ENCODE results near the gene VAV1. TPM values are rescaled to one million over a fixed set of nuclear protein-coding genes. Genes with fewer than 3 reads are reported as not detected.

The VAV1 gene
- total and polyA plus RNA-seq, 2 experiments from 2014 or later = 0.82 to 1.8 TPM

- TF ChIP-seq, protein P1, sequence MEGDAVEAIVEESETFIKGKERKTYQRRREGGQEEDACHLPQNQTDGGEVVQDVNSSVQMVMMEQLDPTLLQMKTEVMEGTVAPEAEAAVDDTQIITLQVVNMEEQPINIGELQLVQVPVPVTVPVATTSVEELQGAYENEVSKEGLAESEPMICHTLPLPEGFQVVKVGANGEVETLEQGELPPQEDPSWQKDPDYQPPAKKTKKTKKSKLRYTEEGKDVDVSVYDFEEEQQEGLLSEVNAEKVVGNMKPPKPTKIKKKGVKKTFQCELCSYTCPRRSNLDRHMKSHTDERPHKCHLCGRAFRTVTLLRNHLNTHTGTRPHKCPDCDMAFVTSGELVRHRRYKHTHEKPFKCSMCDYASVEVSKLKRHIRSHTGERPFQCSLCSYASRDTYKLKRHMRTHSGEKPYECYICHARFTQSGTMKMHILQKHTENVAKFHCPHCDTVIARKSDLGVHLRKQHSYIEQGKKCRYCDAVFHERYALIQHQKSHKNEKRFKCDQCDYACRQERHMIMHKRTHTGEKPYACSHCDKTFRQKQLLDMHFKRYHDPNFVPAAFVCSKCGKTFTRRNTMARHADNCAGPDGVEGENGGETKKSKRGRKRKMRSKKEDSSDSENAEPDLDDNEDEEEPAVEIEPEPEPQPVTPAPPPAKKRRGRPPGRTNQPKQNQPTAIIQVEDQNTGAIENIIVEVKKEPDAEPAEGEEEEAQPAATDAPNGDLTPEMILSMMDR (conservative IDR thresholded peaks at IDR 0.05; ENCODE audit: low read depth in 2 of 2) = no peak
- no peak for TF ChIP-seq ETS1 (IDR thresholded peaks at IDR 0.05)
- TF ChIP-seq ZNF114 (CRISPR knock-in tag; IDR thresholded peaks at IDR 0.05) = no peak
- TF ChIP-seq STAT1 (IDR thresholded peaks at IDR 0.05; ENCODE audit: unreplicated experiment) = no peak
- no peak for TF ChIP-seq JUNB (IDR thresholded peaks at IDR 0.05; ENCODE audit: unreplicated experiment)
- TF ChIP-seq NANOG (IDR thresholded peaks at IDR 0.05; ENCODE audit: borderline replicate concordance) = no peak
- TF ChIP-seq EZH2phosphoT487 (IDR thresholded peaks at IDR 0.05; ENCODE audit: unreplicated experiment) = no peak
- no peak for TF ChIP-seq ZNF462 (CRISPR knock-in tag; IDR thresholded peaks at IDR 0.05)
- TF ChIP-seq CREB1 (CRISPR knock-in tag; IDR thresholded peaks at IDR 0.05; ENCODE audit: low read depth) = no peak
- TF ChIP-seq, protein P2, sequence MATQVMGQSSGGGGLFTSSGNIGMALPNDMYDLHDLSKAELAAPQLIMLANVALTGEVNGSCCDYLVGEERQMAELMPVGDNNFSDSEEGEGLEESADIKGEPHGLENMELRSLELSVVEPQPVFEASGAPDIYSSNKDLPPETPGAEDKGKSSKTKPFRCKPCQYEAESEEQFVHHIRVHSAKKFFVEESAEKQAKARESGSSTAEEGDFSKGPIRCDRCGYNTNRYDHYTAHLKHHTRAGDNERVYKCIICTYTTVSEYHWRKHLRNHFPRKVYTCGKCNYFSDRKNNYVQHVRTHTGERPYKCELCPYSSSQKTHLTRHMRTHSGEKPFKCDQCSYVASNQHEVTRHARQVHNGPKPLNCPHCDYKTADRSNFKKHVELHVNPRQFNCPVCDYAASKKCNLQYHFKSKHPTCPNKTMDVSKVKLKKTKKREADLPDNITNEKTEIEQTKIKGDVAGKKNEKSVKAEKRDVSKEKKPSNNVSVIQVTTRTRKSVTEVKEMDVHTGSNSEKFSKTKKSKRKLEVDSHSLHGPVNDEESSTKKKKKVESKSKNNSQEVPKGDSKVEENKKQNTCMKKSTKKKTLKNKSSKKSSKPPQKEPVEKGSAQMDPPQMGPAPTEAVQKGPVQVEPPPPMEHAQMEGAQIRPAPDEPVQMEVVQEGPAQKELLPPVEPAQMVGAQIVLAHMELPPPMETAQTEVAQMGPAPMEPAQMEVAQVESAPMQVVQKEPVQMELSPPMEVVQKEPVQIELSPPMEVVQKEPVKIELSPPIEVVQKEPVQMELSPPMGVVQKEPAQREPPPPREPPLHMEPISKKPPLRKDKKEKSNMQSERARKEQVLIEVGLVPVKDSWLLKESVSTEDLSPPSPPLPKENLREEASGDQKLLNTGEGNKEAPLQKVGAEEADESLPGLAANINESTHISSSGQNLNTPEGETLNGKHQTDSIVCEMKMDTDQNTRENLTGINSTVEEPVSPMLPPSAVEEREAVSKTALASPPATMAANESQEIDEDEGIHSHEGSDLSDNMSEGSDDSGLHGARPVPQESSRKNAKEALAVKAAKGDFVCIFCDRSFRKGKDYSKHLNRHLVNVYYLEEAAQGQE (IDR thresholded peaks at IDR 0.05; ENCODE audit: unreplicated experiment) = no peak
- no peak for TF ChIP-seq POLR2AphosphoS5 (IDR thresholded peaks at IDR 0.05; ENCODE audit: low read depth)
- no peak for TF ChIP-seq EZH2 (IDR thresholded peaks at IDR 0.05; ENCODE audit: low read depth, unreplicated experiment)
- TF ChIP-seq ZNF331 (CRISPR knock-in tag; IDR thresholded peaks at IDR 0.05; ENCODE audit: low read depth) = no peak
- H3K4me3 Mint-ChIP-seq = no peak overlapping the region
- no peaks in the 10 kb centered on the region for H3K9me2 ChIP-seq (ENCODE audit: insufficient read depth)
- peaks cover 6% of the 10 kb centered on the region for H3K27me3 Mint-ChIP-seq (ENCODE audit: insufficient read depth, low read depth, poor library complexity)
- no peak overlapping the region for H3K27ac Mint-ChIP-seq
- no peaks in the 10 kb centered on the region for H3K79me2 ChIP-seq (replicated peaks; ENCODE audit: insufficient read depth)
- H2AFZ ChIP-seq = no peak overlapping the region
- no peaks in the 10 kb centered on the region for H3K36me3 ChIP-seq (ENCODE audit: insufficient read depth)
- peaks cover 72% of the 10 kb centered on the region for H3K9me3 Mint-ChIP-seq
- H3K4me3 ChIP-seq = no peak overlapping the region
- no peaks in the 10 kb centered on the region for H3F3A ChIP-seq (replicated peaks; ENCODE audit: low read depth)
- DNase-seq (ENCODE audit: low spot score) = no peak
- ATAC-seq = no peak
- H3K27me3 ChIP-seq (ENCODE audit: insufficient read depth) = no peaks in the 10 kb centered on the region
- H3K36me3 Mint-ChIP-seq (ENCODE audit: low read depth) = peaks cover 19% of the 10 kb centered on the region
- no peak overlapping the region for H3K4me2 ChIP-seq
- no peaks in the 10 kb centered on the region for H3K4me1 Mint-ChIP-seq
- no peak overlapping the region for H3K27ac ChIP-seq (ENCODE audit: low read depth)
- no peaks in the 10 kb centered on the region for H4K20me1 ChIP-seq (replicated peaks; ENCODE audit: insufficient read depth)
- no peaks in the 10 kb centered on the region for H3K4me1 ChIP-seq (ENCODE audit: insufficient read depth)
Observed at GRCh38 chr19:6861683-6862286, 89.3 kb downstream of the VAV1 start.

Data from GM23338 (cell line).